Activated CD8-positive, alpha-beta memory T cell treated with anti-CD3 and anti-CD28 coated beads for 48 hours (primary cell): Measurements from ENCODE around the gene CDC23.
"Not testable (repeated sequence)": the region's sequence is repeated elsewhere in the genome, so short reads cannot be mapped to it uniquely, and the experiment has no call there.

Experiments used
- DNase-seq, 3 experiments: peaks; one replicate each; pipeline ENCODE4 v3.0.0-alpha.2; 2020; ENCODE audit warnings: low read depth in 2 of 3, low spot score in 2 of 3

Gene CDC23

DNA sequence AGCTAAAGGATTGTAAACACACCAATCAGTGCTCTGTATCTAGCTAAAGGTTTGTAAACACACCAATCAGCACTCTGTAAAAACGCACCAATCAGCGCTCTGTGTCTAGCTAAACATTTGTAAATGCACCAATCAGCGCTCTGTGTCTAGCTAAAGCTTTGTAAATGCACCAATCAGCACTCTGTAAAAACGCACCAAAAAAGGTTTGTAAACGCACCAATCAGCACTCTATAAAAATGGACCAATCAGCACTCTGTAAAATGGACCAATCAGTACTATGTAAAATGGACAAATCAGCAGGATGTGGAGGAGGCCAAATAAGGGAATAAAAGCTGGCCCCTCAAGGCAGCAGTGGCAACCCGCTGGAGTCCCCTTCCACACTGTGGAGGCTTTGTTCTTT is 69.5 kb downstream of the CDC23 start:
- not testable (repeated sequence) for DNase-seq

DNA sequence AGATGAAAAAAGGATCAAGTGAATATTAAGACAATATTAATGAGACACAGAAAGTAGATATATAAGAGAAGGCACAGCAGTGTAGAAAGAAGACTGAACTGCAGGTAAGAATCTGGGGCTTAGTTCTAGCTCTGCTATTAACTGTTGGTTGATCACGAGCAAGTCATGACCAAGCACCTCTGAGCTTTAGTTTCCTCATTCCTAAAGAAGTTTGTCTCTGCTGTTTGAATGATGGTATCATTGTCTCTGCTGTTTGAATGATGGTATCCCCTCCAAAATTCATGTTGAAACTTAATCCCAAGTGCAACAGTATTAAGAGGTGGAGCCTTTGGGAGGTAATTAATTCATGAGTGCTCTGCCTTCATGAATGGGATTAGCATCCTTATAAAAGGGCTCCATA is 71.4 kb downstream of the CDC23 start:
- no peak for DNase-seq

DNA sequence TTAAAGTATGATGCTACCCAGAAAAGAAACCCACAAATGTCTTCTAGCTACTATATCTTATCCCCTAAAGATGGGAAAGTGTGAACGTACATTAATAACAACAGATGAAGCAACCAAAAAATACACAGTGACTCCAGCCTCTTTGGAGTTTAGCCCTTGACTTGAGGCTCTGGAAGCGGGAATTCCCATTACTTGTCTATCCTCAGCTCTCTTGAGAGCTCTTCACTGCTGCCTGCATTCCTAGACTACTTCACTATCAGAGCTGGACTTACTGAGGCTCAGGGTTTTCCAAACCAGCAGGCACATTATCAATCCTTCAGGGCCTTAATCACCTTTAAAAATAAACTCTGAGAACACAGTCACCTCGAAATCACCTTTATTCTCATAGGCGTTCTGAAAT is 72.9 kb downstream of the CDC23 start:
- no peak for DNase-seq

DNA sequence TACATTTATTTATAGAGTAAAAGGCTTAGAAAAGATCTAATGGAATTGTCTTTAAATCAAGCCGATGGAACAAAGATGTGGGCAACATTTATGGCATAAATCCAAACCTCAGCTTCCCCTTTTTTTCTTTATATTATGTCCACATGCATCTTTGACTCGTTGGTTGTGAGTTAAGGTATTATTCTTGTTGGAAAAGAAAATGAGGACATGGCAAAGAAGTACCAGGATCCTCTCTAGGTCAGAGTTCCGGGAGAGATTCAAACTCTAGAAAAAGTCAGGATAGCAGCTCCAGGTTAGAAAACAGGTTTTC is 73.4 kb downstream of the CDC23 start:
- no peak for DNase-seq

DNA sequence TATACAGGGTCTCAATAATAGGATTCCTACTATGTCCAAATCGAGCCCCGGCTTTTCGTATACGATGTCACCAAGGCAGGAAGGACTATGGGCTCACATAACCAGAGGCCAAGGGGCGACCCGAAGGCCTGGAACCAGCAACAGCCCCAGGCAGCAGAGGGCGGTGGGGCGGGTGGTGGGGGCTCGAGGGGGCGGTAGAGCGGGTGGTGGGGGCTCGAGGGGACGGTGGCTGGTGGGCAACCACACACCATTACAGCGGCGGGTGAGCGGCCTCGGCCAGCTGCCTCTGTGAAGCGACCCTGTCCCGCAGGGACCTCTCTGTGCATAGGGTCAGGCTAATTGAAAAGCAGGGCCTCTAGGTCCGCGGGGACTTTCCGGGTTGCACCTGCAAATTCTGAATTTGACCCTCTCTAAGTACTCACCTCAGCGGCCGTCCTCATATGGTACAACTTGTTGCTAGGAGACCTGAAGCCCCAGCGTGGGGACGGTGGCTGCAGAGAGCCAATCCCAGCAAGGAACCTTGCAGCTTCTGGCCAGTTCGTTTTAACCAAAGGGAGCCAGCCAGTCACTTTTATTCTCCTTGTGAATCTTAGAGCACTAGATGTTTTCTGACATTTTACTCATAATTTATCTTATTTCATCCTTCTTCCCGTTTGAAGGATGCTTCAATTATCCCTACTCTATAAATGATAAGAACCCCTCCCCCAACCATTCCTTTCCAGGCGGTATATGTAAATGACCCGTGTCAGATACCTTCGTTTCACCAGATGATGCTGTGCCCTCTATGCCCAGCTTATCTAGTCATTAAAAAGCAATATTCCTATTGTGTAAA is 74.0 kb downstream of the CDC23 start, which contains the start of gene NME5:
NME5 (minus strand) TSS at position 480 of the 832 bp plus-strand sequence. CDS start 648 bp downstream, outside the sequence.
- no peak for DNase-seq
